ENCODE results near the gene SHC2. TPM values are rescaled to one million over a fixed set of nuclear protein-coding genes. Genes with fewer than 3 reads are reported as not detected.

SHC2 gene
- total RNA-seq, 4 donors from 2014 or later = 7.3 to 20.2 (median 8.9) TPM

- no peak for TF ChIP-seq CTCF (IDR thresholded peaks at IDR 0.05; ENCODE audit: low read depth)
Observed at GRCh38 chr19:384799-385169, 76.0 kb downstream of the SHC2 start.

- TF ChIP-seq CTCF (IDR thresholded peaks at IDR 0.05; ENCODE audit: low read depth) = no peak
Observed at GRCh38 chr19:383922-384798, 76.7 kb downstream of the SHC2 start.

GRCh38 chr19:383040-383439 is 77.8 kb downstream of the SHC2 start:
- no peak for TF ChIP-seq CTCF (IDR thresholded peaks at IDR 0.05; ENCODE audit: low read depth)

- TF ChIP-seq CTCF (IDR thresholded peaks at IDR 0.05; ENCODE audit: low read depth) = no peak
Observed at GRCh38 chr19:379796-380195, 81.0 kb downstream of the SHC2 start.

- no peak for TF ChIP-seq CTCF (IDR thresholded peaks at IDR 0.05; ENCODE audit: low read depth)
Observed at GRCh38 chr19:378706-379105, 82.1 kb downstream of the SHC2 start.

- no peak for TF ChIP-seq CTCF (IDR thresholded peaks at IDR 0.05; ENCODE audit: low read depth)
Observed at GRCh38 chr19:377801-378581, 82.8 kb downstream of the SHC2 start.

GRCh38 chr19:376111-376470 is 84.7 kb downstream of the SHC2 start:
- no peak for TF ChIP-seq CTCF (IDR thresholded peaks at IDR 0.05; ENCODE audit: low read depth)
